Measurements from ENCODE around the gene SOS2. TPM values are rescaled to one million over a fixed set of nuclear protein-coding genes. Genes with fewer than 3 reads are reported as not detected.

The SOS2 gene
- total RNA-seq, 4 donors from 2014 or later = 40.1 to 59.8 (median 46.7) TPM

- H3K9me3 ChIP-seq = no peaks in the 10 kb centered on the region
- H3K36me3 ChIP-seq = peaks cover 0 to 3% (median 0%) of the 10 kb centered on the region in 4 donors
- no peaks in the 10 kb centered on the region for H3K27me3 ChIP-seq
- 99% methylated on average over 3 of the region's 3 CpGs for WGBS
- H3K4me3 ChIP-seq = no peak overlapping the region
- H3K27ac ChIP-seq (replicated peaks in 1 of 4) = no peak overlapping the region
- TF ChIP-seq, protein P1, sequence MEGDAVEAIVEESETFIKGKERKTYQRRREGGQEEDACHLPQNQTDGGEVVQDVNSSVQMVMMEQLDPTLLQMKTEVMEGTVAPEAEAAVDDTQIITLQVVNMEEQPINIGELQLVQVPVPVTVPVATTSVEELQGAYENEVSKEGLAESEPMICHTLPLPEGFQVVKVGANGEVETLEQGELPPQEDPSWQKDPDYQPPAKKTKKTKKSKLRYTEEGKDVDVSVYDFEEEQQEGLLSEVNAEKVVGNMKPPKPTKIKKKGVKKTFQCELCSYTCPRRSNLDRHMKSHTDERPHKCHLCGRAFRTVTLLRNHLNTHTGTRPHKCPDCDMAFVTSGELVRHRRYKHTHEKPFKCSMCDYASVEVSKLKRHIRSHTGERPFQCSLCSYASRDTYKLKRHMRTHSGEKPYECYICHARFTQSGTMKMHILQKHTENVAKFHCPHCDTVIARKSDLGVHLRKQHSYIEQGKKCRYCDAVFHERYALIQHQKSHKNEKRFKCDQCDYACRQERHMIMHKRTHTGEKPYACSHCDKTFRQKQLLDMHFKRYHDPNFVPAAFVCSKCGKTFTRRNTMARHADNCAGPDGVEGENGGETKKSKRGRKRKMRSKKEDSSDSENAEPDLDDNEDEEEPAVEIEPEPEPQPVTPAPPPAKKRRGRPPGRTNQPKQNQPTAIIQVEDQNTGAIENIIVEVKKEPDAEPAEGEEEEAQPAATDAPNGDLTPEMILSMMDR (IDR thresholded peaks at IDR 0.05) = no peak
- no peak for TF ChIP-seq EP300 (IDR thresholded peaks at IDR 0.05)
- no peak for TF ChIP-seq POLR2AphosphoS5 (IDR thresholded peaks at IDR 0.05)
- no peak for TF ChIP-seq POLR2A (IDR thresholded peaks at IDR 0.05; ENCODE audit: low read depth)
- no peak for DNase-seq (ENCODE audit: extremely low spot score)
- H3K4me1 ChIP-seq = no peaks in the 10 kb centered on the region
- intact Hi-C loops (cut with DNase I) = no loop called here
Measured at GRCh38 chr14:50254248-50254647, 22.9 kb upstream of the SOS2 start.

GRCh38 chr14:50249136-50249775 is 17.9 kb upstream of the SOS2 start:
- Histone ChIP-seq H3K4me3 (no peak overlapping the region), H3K27ac (replicated peaks in 1 of 4) (no peak overlapping the region), H3K36me3 (peaks cover 0 to 16% (median 0%) of the 10 kb centered on the region in 4 donors), H3K27me3 (no peaks in the 10 kb centered on the region), H3K4me1 (no peaks in the 10 kb centered on the region), H3K9me3 (no peaks in the 10 kb centered on the region)
- intact Hi-C loops (cut with DNase I) = no loop called here
- 92% methylated on average over 6 of the region's 7 CpGs for WGBS
- TF ChIP-seq POLR2AphosphoS5 (IDR thresholded peaks at IDR 0.05) (no peak), POLR2A (IDR thresholded peaks at IDR 0.05; ENCODE audit: low read depth) (no peak), EP300 (IDR thresholded peaks at IDR 0.05) (no peak)
- TF ChIP-seq, protein P1 (IDR thresholded peaks at IDR 0.05) = no peak
- no peak for DNase-seq (ENCODE audit: extremely low spot score)

DNA sequence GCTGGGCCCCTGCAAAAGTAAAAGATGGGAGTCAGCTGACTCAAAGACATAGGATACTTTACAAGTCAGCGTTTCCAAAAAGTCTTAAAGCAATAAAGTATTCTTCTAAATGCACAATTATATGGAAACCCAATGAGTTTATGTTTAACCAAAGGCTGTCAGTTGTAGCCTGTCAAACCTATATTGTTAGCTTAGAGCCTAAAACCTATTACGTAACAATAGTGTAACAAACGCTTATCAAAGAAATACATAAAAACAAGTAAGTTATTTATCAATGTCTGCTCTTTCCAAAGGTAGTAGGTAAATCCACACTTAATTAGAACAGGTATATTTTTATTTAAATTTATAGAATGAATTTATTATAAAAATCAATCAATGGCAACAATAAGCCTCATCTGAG is 15.9 kb upstream of the SOS2 start:
- peaks cover 0 to 16% (median 0%) of the 10 kb centered on the region in 4 donors for H3K36me3 ChIP-seq
- TF ChIP-seq EP300 (IDR thresholded peaks at IDR 0.05) = no peak
- no peak for TF ChIP-seq POLR2A (IDR thresholded peaks at IDR 0.05; ENCODE audit: low read depth)
- TF ChIP-seq, protein P1 (IDR thresholded peaks at IDR 0.05) = no peak
- no peak for TF ChIP-seq POLR2AphosphoS5 (IDR thresholded peaks at IDR 0.05)
- WGBS = 69% methylated on average over 3 of the region's 3 CpGs
- no peaks in the 10 kb centered on the region for H3K27me3 ChIP-seq
- H3K4me1 ChIP-seq = no peaks in the 10 kb centered on the region
- no peak overlapping the region for H3K27ac ChIP-seq (replicated peaks in 1 of 4)
- no peaks in the 10 kb centered on the region for H3K9me3 ChIP-seq
- H3K4me3 ChIP-seq = no peak overlapping the region
- no peak for DNase-seq (ENCODE audit: extremely low spot score)
- intact Hi-C loops (cut with DNase I) = no loop called here

DNA sequence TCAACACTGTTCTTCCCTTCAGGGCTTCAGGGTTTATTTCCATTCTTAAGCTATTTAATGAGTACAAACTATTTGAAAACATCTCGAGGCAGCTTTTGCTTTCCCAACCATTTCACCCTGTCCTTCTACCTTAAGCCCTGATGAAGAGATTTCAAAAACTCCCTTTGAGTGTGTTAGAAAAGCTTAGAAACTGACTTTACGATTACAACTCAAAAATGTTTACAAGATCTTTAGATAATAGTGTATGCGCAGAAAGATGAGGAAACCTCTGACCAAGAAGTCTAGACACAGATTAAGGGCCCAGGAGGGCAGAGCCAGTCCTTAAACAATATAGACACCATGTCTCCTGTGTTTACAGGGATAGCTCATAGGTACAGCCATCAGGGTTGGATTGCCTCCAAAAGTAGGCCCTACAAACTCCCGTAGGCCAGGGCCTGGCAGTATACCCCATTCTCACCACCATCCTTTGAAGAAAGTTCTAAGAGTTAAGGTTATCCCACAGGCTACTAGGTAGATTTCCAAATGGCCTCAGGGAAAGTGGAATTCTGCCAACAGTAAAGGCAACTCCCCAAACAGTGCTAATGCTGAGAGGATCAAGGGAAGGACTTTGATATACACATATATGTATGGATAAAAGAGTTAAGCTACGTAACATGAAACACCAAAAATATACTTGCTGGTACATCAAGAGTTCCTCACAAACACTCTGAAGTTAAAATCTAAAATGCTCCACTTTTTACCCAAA is 11.4 kb upstream of the SOS2 start:
- Histone ChIP-seq H3K36me3 (peaks cover 0 to 10% (median 0%) of the 10 kb centered on the region in 4 donors), H3K27me3 (no peaks in the 10 kb centered on the region), H3K27ac (replicated peaks in 1 of 4) (no peak overlapping the region), H3K4me1 (no peaks in the 10 kb centered on the region), H3K4me3 (no peak overlapping the region), H3K9me3 (no peaks in the 10 kb centered on the region)
- 88% methylated on average over 5 of the region's 5 CpGs for WGBS
- intact Hi-C loops (cut with DNase I) = no loop called here
- DNase-seq (ENCODE audit: extremely low spot score) = no peak
- TF ChIP-seq POLR2AphosphoS5 (IDR thresholded peaks at IDR 0.05) = no peak
- TF ChIP-seq POLR2A (IDR thresholded peaks at IDR 0.05; ENCODE audit: low read depth) = no peak
- TF ChIP-seq, protein P1 (IDR thresholded peaks at IDR 0.05) = no peak
- no peak for TF ChIP-seq EP300 (IDR thresholded peaks at IDR 0.05)

All from esophagus muscularis mucosa (tissue), 4 donors.